GM18505 (cell line): Measurements from ENCODE around the gene MSRB1.

Experiments used
- ATAC-seq: cut with Tn5 transposase; IDR thresholded peaks from one replicate; pipeline ENCODE4 v1.9.1; 2021; ENCODE audit not compliant: unreplicated experiment
- POLR2A ChIP-seq: IDR thresholded peaks from 4 replicates; pipeline ENCODE4 v1.6.1; 2011; ENCODE audit warnings: borderline replicate concordance; ENCODE audit not compliant: insufficient read depth, insufficient read length; ENCODE audit errors: extremely low read depth

The MSRB1 gene

GRCh38 chr16:1975432-1976215, 32.6 kb upstream of the MSRB1 start:
- ATAC-seq: no peak
- TF ChIP-seq POLR2A: no peak

GRCh38 chr16:1974157-1975070, 31.4 kb upstream of the MSRB1 start:
- no peak for TF ChIP-seq POLR2A
- no peak for ATAC-seq

- ATAC-seq: no peak
These were observed 30.6 kb upstream of the MSRB1 start for GRCh38 chr16:1973461-1974156.

GRCh38 chr16:1972490-1972877, 29.5 kb upstream of the MSRB1 start:
- TF ChIP-seq POLR2A: no peak
- no peak for ATAC-seq

More at GRCh38 chr16:1973461-1974156, 30.6 kb upstream of the MSRB1 start:
- TF ChIP-seq POLR2A: no peak

- ATAC-seq: peak; percentile 80
- peak; percentile 96 for TF ChIP-seq POLR2A
These were observed 28.9 kb upstream of the MSRB1 start, which contains the start of gene TBL3 for GRCh38 chr16:1971796-1972489. TSS of gene TBL3 (plus strand) at chr16:1972053. CDS start at chr16:1972165, 112 bp downstream.

GRCh38 chr16:1968146-1968953, 25.4 kb upstream of the MSRB1 start:
- ATAC-seq: no peak
- TF ChIP-seq POLR2A: no peak

GRCh38 chr16:1966460-1966859, 23.5 kb upstream of the MSRB1 start, which contains the start of gene RNF151:
TSS of gene RNF151 (plus strand) at chr16:1966856. CDS start at chr16:1966882, 26 bp downstream.
- ATAC-seq: no peak

GRCh38 chr16:1965396-1966001, 22.5 kb upstream of the MSRB1 start:
- TF ChIP-seq POLR2A: no peak
- no peak for ATAC-seq

More at GRCh38 chr16:1966460-1966859, 23.5 kb upstream of the MSRB1 start, which contains the start of gene RNF151:
- no peak for TF ChIP-seq POLR2A

- peak; percentile 71 for ATAC-seq
These were observed 21.8 kb upstream of the MSRB1 start, which contains the start of gene RPS2 for GRCh38 chr16:1964506-1965395. TSS of gene RPS2 (minus strand) at chr16:1964826. CDS start at chr16:1964625, 201 bp downstream.

GRCh38 chr16:1963806-1964505, 21.0 kb upstream of the MSRB1 start:
- no peak for ATAC-seq
- TF ChIP-seq POLR2A: no peak

More at GRCh38 chr16:1964506-1965395, 21.8 kb upstream of the MSRB1 start, which contains the start of gene RPS2:
- peak; percentile 100 for TF ChIP-seq POLR2A
